HG03025 (cell line): ENCODE measurements around the gene PPDPF.
"Not testable (repeated sequence)": the region's sequence is repeated elsewhere in the genome, so short reads cannot be mapped to it uniquely, and the experiment has no call there.

ENCODE experiments used
- ATAC-seq: cut with Tn5 transposase; IDR thresholded peaks from one replicate; pipeline ENCODE4 v1.9.1; 2021; ENCODE audit warnings: mild to moderate bottlenecking, moderate library complexity; ENCODE audit not compliant: unreplicated experiment, low FRiP score

Gene PPDPF

DNA sequence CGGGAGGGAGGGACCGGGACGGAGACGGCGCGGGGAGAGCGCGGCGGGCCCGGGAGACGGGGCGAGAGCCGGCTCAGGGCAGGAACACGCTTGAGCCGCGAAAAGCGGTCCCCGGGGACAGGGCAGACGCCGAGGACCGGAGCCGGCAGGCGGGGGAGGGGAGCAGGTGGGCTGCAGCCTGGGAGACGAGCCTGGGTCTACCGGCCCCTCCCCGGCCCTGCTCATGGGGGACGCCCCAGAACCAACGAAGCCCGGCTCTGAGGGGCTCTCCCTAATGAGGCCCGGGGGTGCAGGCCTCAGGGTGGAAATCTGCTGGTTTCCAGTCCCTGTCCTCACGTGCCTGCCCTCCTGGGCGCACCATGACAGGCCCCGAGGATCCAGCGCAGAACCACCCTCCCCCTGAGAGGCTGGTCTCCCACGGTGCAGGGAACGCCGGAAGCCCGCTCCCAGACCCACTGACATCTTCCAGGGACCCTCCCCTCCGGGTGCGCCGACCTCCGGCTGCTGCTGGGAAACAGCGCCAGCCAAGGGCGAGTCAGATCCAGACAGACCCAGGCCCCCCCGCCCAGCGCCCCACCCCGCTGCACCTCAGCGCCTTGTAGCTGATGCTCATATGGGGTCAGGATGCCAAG is 21.1 kb upstream of the PPDPF start:
- ATAC-seq = no peak

DNA sequence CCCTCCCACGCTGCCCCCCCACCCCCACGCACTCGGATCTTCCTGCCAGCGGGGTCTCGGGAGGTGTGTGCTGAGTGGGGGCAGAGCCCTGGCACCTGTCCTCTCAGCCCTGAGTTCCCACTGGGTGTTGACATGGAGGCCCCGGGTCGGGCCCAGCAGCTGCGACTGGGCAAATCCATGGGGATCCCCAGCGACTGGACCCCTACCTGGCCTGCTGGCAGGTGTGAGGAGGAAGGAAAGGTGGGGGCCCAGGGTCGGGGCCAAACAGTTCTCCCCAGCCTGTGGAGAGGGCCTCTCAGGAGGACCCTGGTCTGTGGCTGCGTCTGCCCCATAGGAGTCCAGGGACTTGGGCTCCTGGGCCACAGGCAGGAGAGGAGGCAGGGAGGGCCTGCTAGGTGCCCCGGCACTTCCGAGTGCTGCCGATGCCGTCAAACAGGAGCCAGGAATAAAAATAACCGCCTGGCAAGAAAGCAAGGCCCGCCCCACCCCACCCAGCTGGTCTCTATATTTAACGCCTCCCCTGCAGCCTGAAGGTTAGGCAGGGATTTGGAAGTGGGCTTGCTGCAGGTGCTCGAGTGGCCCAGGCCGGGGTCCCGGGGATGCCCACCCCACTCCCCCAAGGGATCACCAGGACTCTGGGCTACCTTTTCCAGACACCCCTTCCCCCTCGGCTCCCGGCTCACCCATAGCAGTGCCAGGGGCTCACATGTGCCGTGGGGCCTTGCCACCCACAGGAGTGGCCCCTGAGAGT is 20.2 kb upstream of the PPDPF start:
- no peak for ATAC-seq

DNA sequence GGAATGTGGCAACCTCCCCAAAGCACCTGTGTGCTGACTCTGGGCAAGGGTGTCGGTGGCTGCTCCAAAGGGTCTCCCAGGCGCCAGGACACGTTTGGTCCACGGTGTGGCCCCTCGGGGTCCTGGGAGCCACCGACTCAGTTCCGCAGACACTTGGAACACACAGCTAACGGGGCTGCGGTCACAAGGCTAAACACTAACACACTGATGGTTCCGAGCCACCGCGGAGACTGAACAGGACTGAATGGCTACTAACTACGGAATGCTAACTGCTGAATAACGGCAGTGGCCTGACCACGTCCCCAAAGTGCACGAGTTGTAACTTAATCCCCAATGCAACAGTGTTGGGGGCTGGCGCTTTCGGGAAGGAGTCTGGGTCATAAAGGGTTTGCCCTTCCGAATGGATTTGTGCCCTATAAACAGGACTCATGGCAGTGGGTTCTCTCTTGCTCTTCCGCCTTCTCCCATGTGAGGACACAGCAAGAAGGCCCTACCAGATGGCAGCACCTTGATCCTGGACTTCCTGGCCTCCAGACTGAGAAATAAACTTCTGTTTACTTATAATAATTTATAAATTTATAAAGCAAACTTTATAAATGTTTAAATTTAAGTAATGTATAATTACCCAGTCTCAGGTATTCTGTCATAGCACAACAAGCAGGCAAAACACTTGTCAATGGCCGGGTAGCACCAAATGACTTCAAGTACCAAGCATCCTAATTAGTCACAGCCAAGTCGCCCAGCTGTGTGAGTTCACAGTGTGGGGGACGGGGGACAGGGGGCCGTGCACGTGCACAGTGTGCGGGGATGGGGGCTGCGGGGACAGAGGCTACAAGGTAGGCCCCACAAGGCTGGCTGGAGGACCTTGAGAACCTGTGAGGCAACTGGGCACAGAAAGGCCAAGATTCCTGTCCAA is 19.4 kb upstream of the PPDPF start:
- no peak for ATAC-seq

DNA sequence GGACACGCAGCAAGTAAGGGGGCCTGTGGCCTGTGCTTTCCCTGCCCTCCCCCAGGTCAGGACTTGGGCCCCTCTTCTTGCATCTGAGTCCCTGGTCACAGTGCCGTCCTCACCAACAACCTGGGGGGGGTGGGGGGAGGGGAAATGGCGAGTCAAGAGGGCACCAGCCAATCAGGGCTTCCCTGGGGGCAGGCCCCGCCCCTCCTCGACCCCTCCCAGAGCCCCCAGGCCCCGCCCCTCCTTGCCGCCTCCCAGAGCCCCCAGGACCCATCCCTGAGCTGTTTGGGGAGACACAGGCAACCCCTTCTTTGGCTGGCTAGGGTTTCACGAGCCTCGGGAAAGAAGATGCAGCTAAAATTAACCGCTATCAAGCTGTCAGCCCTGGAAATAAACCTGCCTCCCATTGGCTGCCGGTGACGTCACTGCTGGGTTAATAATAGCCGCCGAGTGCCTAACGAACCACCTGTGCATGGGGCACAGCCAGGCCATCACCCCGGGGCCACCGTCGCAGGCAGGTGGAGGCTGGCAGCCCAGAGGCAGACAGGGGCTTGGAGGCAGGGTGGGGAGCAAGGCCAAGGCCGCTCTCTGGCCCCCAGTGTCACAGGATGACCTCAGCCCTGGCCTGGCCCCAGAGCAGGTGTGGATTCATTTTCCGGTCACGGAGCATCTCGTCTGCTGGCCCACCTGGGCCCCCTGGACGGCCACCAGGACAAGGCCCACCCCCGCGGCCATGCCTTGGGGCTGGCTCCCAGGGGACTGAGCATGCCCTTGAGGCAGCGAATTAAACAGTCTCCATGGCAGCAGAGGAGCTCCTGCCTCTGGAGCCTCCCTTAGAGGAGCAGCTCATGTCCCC is 18.5 kb upstream of the PPDPF start:
- ATAC-seq = no peak

DNA sequence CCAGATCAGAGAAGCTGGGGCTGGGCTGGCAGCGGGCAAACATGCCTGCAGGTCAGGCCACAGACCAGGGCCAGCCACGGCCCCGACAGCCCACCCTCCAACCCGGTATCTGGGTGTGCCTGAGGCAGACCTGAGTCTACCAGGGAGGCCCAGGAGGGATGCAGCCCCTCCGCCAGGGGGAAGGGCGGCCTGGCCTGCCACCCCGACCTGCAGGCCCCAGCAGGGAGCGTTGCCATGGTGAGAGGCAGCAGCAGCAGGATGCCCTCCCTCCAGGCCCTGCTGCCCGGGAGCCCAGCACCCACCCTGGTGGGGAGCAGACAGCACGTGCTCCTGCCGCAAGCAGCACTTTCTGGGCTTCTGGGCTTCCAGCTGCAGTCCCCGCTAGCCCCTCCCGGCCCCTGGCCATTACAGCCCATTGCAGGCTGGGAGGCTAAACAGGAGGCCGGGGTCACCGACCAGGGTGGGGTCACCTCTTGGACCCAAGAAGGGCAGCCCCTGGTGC is 17.8 kb upstream of the PPDPF start:
- no peak for ATAC-seq

DNA sequence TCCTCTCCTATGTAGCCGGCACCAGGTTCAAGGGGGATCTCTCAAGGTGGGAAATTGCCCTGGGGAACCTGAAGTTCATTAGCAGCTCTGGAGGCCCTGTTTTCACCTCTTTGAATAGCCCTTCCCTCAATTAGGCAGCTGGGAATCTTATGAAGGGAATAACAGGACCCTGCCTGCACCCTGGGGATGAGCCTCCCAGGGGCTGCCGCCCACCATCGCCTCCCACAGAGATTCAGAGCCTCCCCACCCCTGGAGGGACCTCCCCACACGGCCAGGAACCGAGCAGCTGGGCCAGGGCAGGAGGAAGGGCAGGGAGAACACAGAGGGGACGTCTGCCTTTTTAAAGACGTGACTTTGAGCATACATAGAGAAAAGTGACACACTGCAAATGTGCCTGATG is 17.0 kb upstream of the PPDPF start:
- ATAC-seq = no peak

DNA sequence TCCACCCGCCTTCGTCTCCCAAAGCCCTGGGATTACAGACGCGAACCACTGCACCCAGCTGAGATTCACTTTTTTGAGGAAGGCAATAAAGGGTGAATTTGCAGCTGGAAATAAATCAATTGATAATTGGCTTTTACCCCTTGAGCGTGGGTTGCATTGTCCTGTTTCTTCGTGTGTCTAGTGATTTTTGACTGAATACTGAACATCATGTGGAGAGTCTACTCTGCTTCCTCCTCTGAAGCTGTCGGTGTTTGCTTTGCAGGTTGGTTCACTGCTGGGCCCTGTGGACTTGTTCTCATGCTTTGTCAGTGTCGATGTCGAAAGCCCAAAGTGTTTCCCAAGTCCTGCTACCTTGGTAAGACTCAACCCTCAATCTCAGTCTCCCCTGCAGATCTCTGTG is 15.9 kb upstream of the PPDPF start:
- ATAC-seq = no peak

DNA sequence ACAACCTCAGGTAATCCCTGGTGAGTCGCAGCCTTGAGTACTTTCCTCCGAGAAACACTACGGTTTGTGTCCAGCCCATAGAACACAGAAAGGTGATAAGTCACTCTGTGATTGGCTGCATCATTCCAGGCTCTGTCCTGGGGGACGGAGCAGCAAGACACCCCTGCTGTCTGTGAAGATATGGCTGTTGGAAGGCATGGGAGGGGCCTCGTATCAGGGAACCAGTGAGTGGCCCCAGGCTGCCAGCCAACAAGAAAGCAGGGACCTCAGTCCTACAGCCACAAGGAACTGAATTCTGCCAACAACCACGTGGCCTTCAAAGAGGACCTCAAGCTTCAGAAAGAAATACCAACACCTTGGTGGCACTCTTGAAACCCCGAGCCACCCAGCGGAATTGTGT is 15.3 kb upstream of the PPDPF start:
- no peak for ATAC-seq

DNA sequence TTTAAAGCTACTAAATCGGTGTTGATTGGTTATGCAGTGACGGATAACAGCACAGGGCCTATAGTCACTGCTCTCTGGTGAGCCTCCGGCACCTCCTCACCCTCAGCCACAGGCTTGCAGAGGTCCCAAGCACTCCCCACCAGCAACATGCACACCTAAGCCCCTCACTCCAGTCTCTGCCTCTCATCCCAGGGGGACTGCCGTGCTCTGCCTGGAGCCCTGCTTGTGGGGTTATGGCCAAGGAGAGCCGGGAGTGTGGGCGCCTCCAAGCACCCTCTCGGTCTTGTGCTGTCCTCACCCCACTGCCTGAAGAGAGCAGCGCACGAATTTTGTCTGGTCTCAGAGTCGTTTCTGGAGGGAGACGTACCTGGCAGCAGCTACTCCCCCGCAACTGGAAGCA is 14.8 kb upstream of the PPDPF start:
- no peak for ATAC-seq

DNA sequence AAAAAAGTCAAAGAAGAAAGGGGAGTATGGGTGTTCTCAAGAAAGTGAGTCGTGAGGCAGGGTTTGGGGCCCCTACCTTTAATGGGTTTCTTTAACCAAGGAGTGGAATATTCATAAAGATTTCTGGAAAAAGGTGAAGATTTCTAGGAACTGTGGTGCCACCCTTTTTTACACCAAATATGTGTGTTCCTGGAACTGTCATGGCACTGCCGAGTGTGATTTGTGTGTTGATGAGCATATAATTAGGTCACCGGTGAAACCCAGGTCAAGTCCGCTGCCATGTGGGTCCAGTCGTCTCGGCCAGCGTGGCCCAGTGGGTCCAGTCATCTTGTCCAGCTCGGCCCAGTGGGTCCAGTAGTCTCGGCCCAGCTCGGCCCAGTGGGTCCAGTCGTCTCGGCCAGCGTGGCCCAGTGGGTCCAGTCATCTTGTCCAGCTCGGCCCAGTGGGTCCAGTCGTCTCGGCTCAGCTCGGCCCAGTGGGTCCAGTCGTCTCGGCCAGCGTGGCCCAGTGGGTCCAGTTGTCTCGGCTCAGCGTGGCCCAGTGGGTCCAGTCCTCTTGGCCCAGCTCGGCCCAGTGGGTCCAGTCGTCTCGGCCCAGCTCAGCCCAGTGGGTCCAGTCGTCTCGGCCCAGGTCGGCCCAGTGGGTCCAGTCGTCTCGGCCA is 13.4 kb upstream of the PPDPF start:
- ATAC-seq = no peak

DNA sequence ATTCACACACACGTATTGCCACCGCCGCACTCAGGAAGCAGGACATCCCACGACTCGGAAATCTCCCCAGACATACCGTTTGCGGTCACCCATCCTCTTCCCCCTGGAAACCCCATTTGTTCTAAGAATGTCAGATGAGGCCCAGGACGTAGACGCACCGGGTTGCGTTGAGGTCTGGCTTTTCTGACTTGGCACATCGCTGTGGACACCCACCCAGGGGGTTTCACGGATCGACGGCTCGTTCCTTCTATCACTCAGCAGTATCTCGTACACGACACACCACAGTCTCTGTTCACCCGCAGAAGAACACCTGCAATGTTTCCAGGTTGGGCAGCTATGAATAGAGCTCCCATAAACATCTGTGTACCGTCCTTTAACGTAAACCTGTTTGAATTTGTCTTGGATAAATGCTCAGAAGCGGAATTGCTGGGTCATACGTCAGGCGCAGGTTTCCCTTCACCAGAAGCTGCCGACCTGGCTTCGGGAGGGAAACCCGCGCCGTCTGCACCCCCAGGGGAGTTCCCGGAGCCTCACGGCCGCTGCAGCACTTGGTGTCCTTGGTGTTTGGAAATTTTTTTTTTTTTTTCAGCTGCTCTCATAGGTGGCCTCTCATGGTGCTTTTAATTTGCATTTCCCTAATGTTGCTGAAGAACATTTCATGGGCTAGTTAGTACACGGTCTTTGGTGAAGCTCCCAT is 12.3 kb upstream of the PPDPF start:
- ATAC-seq = no peak

DNA sequence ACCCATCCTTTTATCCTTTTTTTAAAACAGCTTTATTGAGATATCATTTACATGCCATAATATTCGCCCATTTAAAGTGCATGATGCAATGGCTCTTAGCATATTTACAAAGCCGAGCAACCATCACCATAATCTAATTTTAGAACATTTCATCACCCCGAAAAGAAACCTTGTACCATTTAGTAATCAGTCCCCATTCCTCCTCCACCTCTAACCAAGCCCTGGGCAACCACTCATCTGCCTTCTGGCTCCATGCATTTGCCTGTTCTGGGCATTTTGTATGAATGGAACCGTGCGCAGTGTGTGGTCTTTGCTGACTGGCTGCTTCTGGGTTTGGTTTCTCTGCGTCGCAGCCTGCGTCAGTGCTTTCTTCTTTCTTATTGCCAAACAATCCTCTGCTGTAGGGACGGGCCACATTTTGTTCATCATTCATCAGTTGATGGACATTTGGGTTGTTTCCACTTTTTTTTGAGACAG is 11.4 kb upstream of the PPDPF start:
- ATAC-seq = no peak

DNA sequence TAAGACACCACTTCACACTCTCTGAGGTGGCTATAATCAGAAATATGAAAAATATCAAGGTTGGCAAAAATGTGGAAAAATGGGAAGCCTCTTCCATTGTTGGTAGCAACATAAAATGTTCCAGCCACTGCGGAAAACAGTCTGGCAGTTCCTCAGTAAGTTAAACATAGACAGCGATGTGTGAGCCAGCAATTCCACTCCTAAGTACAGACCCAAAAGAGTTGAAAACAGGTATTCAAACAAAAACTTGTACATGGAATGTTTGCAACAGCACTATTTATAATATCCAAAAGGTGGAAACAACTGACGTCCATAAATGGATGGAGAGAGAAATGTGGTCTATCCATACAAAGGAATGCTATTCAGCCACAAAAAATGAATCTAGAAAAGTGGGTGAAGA is 7.4 kb upstream of the PPDPF start:
- no peak for ATAC-seq

DNA sequence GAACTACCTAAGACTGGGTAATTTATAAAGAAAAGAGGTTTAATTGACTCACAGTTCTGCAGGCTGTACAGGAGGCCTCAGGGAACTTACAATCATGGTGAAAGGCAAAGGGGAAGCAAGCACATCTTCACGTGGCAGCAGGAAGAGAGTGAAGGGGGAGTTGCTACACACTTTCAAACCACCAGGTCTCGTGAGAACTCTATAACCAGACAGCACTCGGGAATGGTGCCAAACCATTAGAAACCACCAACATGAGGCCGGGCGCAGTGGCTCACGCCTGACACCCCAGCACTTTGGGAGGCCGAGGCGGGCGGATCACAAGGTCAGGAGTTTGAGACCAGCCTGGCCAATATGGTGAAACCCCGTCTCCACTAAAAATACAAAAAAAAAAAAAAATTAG is 6.0 kb upstream of the PPDPF start:
- ATAC-seq = not testable (repeated sequence)

DNA sequence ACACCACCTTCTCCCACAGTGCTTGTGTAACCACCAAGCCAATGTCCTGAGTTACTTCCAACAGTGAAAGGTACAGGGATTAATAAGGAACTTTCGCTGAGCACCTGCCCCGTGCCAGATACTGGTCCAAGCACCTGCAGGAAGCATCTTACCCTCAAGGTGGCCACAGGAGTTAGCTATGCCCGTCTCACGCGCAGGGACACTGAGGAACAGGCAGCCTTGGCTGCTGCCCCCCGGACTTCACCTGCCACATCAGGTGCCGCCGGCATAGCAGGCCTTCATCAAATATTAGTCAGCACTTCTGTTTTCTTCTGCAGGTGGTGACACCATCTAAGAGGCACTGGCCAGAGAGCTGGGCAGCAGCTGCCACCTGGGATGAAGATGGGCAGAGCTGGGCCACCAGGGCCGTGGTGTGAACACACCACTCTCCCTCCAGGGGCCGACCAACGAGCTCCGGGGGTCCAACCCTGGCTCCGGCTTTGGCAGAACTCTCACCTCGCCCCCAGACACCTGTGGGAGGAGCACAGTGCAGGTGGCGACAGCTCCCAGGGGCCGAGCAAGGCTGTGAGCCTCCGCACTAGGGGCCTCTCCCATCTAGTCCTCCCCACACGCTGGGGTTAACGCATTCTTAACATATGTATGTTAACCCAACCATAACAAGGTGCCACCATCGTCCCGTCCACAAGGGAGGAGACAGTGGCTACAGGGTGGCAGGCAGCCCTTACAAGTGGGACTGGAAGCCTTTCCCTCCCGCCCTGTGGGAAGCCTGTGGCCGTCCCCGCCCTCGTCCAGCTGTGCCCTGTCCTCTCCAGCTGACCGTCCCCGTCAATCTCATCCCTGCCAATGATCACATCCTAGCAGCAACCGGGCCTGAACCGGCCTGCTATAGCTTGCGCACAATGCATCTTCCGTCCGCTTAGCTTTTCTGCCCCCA is 2.9 kb upstream of the PPDPF start:
- ATAC-seq = no peak

DNA sequence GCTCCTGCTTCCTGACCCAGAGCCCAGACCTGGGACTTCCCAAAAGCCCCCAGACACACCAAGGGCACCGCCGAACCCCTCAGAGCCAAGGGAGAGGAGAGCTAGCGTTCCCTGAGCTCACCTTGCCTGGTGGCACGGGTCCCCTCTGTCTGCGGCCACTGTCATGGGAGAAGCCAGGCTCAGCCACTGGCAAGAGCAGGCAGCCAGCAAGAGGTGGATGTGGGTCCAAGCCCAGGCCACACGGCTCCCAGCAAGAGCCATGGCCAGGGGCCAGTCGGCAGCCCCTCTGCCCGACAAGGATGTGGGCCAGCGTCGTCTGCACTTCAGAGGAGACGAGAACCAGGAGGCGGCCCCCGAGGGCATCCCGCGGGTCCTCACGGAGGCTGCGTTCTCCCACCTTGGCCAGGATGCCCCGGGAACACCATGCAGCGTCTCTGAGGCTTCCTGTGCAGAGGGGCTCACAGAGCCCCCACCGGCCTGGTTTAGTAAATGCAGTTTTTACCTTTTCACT is 2.2 kb upstream of the PPDPF start:
- ATAC-seq = no peak

DNA sequence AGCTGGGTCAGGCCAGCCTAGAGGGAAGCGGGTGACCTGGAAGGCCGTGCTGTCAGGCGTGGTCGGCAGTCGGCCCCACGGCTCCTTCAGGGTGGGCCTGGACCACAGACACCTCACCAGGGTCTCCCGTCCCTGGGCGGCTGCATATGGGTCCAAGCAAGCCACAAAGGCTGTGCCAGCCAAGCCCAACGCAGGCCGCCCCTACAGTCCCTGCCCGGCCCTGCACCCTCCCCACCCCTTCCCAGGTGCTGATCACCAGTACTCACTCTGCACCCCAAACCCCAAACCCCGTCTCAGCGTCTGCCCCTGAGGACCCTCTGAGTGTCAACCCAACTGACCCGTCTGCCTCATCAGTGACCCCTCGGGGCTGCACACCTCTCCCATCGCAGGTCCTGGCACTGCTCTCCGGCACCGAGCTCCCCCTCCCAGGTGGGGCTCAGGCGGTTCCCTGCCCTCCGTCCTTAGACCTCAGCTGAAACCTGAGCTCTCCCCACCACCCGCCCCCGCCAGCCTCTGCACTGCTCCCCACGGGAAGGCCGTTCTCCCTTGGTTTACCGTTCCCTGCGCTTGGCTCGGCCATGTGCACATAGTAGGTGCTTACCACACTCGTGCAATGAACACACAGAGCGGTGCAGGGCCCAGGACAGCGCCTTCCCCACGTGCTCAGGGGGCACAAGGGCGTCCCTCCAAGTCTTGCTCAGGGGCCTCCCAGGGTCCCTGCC is 1.5 kb upstream of the PPDPF start:
- no peak for ATAC-seq
